Activated T-helper 2 cell treated with anti-CD3 and anti-CD28 coated beads, Interferon-gamma antibody, Interleukin-2, Interleukin-4, amounts not matched to agents 10 μg/mL and 5 μg/mL and 100 μg/mL, durations not matched to agents 14 hours and 24 hours and 36 hours (primary cell): ENCODE measurements around the gene DLG1. TPM values are rescaled to one million over a fixed set of nuclear protein-coding genes. Genes with fewer than 3 reads are reported as not detected.

Source experiments
- DNase-seq: peaks from one replicate; pipeline ENCODE4 v3.0.0; 2021; ENCODE audit warnings: low spot score
- H3K27ac Mint-ChIP-seq: one replicate; pipeline ENCODE4 v1.8.0; 2021; ENCODE audit warnings: mixed read lengths
- H3K27me3 Mint-ChIP-seq: one replicate; pipeline ENCODE4 v1.8.0; 2021; ENCODE audit warnings: low read depth, mixed read lengths
- H3K36me3 Mint-ChIP-seq: one replicate; pipeline ENCODE4 v1.8.0; 2021; ENCODE audit warnings: low read depth, mixed read lengths
- H3K4me1 Mint-ChIP-seq: one replicate; pipeline ENCODE4 v1.8.0; 2021; ENCODE audit warnings: low read depth, mixed read lengths
- H3K4me3 Mint-ChIP-seq: one replicate; pipeline ENCODE4 v1.8.0; 2021; ENCODE audit warnings: low read depth, mild to moderate bottlenecking, moderate library complexity, mixed read lengths
- H3K9me3 Mint-ChIP-seq: one replicate; pipeline ENCODE4 v1.8.0; 2021; ENCODE audit warnings: mixed read lengths
- intact Hi-C: fragments of 100-400 bp; cut with micrococcal nuclease; formaldehyde crosslinking; loops from one replicate; pipeline ENCODE4 v1.15.1; 2023
- total RNA-seq: library from RNA; stranded (reverse); gene quantifications from 2 replicates; pipeline ENCODE4 v1.2.3, GENCODE V29; 2022

The DLG1 gene
- total RNA-seq, 1 donor from 2014 or later, result 77.5 TPM

- intact Hi-C loops, result no loop called here
- Mint-ChIP-seq H3K9me3 (peaks cover 31% of the 10 kb centered on the region), H3K36me3 (peaks cover 45% of the 10 kb centered on the region), H3K4me3 (no peak overlapping the region), H3K27me3 (no peaks in the 10 kb centered on the region), H3K4me1 (peaks cover 34% of the 10 kb centered on the region), H3K27ac (peak overlapping the region; percentile 68)
- DNase-seq, result no peak
Observed at GRCh38 chr3:197253238-197253947, 45.0 kb downstream of the DLG1 start.

DNA sequence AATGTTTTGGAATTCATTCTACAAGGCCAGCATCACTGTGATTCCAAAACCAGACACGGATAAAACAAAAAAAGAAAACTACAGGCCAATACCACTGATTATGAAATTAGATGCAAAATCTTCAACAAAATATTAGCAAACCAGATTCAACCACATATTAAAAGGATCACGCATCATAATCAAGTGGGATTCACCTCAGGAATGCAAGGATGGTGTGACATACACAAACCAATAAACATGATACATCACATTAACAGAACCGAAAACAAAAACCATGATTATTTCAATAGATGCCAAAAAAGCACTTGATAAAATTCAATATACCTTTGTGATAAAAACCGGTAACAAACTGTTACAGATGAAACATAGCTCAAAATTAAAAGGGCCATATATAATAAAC lies 48.9 kb downstream of the DLG1 start:
- H3K9me3 Mint-ChIP-seq, result peaks cover 55% of the 10 kb centered on the region
- H3K27ac Mint-ChIP-seq, result no peak overlapping the region
- H3K36me3 Mint-ChIP-seq, result peaks cover 79% of the 10 kb centered on the region
- no peaks in the 10 kb centered on the region for H3K27me3 Mint-ChIP-seq
- no peak for DNase-seq
- intact Hi-C loops, result no loop called here
- no peak overlapping the region for H3K4me3 Mint-ChIP-seq
- peaks cover 29% of the 10 kb centered on the region for H3K4me1 Mint-ChIP-seq

GRCh38 chr3:197248341-197248740 lies 50.1 kb downstream of the DLG1 start:
- Mint-ChIP-seq H3K27me3 (no peaks in the 10 kb centered on the region), H3K4me1 (peaks cover 18% of the 10 kb centered on the region), H3K9me3 (peaks cover 67% of the 10 kb centered on the region), H3K4me3 (no peak overlapping the region), H3K27ac (no peak overlapping the region), H3K36me3 (peaks cover 91% of the 10 kb centered on the region)
- intact Hi-C loops, result no loop called here
- no peak for DNase-seq

GRCh38 chr3:197244751-197245150 lies 53.7 kb downstream of the DLG1 start:
- no peak overlapping the region for H3K4me3 Mint-ChIP-seq
- H3K27me3 Mint-ChIP-seq, result no peaks in the 10 kb centered on the region
- no peak overlapping the region for H3K27ac Mint-ChIP-seq
- DNase-seq, result no peak
- peaks cover 14% of the 10 kb centered on the region for H3K4me1 Mint-ChIP-seq
- intact Hi-C loops, result no loop called here
- H3K36me3 Mint-ChIP-seq, result peaks cover 93% of the 10 kb centered on the region
- peaks cover 84% of the 10 kb centered on the region for H3K9me3 Mint-ChIP-seq

- Mint-ChIP-seq H3K27ac (no peak overlapping the region), H3K4me3 (no peak overlapping the region), H3K36me3 (peaks cover 90% of the 10 kb centered on the region), H3K4me1 (peaks cover 29% of the 10 kb centered on the region), H3K9me3 (peaks cover 66% of the 10 kb centered on the region), H3K27me3 (no peaks in the 10 kb centered on the region)
- intact Hi-C loops, result no loop called here
- no peak for DNase-seq
Observed at GRCh38 chr3:197242784-197243432, 55.5 kb downstream of the DLG1 start.

GRCh38 chr3:197241173-197241572 lies 57.2 kb downstream of the DLG1 start:
- H3K27ac Mint-ChIP-seq, result no peak overlapping the region
- peaks cover 83% of the 10 kb centered on the region for H3K36me3 Mint-ChIP-seq
- peaks cover 57% of the 10 kb centered on the region for H3K9me3 Mint-ChIP-seq
- DNase-seq, result no peak
- intact Hi-C loops, result no loop called here
- peaks cover 31% of the 10 kb centered on the region for H3K4me1 Mint-ChIP-seq
- H3K4me3 Mint-ChIP-seq, result no peak overlapping the region
- H3K27me3 Mint-ChIP-seq, result no peaks in the 10 kb centered on the region

DNA sequence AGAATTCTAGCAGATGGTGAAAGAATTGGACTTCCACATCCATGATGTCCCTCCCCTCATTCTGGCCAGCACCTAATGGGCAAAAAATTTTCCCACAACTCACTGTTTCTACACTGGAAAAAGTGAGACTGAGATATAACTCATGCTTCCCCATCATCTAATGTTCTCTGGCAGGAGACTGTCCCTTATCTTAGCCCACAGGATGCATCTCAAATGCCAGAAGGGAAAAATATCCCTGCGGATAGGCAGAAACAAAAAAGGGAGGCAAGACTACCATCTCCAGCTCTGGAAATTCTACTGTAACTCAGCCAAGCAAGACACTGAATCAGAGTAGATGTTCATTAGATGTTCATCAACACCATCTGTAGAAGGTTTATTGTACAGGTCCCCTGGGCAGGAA lies 58.6 kb downstream of the DLG1 start:
- Mint-ChIP-seq H3K4me1 (peaks cover 31% of the 10 kb centered on the region), H3K36me3 (peaks cover 82% of the 10 kb centered on the region), H3K27ac (no peak overlapping the region), H3K27me3 (no peaks in the 10 kb centered on the region), H3K9me3 (peaks cover 49% of the 10 kb centered on the region), H3K4me3 (no peak overlapping the region)
- intact Hi-C loops, result no loop called here
- DNase-seq, result no peak

DNA sequence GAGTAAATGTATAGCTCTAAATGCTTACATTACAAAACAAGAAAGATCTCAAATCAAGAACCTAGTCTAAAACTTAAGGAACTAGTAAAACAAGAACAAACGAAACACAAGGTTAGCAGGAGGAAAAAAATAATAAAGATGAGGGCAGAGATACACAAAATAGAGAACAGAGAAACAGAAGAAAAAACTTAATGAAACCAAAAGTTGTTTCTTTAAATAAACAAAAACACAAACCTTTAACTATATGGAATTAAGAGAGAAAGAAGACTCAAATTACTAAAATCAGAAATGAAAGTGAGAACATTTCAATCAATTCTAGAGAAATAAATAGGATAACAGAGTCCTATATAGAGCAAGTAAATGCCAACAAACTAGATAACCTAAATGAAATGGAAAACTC lies 59.6 kb downstream of the DLG1 start:
- Mint-ChIP-seq H3K4me3 (peak overlapping the region; percentile 38), H3K4me1 (peaks cover 31% of the 10 kb centered on the region), H3K27me3 (no peaks in the 10 kb centered on the region), H3K27ac (peak overlapping the region; percentile 32), H3K36me3 (peaks cover 82% of the 10 kb centered on the region), H3K9me3 (peaks cover 39% of the 10 kb centered on the region)
- DNase-seq, result no peak
- intact Hi-C loops, result no loop called here

DNA sequence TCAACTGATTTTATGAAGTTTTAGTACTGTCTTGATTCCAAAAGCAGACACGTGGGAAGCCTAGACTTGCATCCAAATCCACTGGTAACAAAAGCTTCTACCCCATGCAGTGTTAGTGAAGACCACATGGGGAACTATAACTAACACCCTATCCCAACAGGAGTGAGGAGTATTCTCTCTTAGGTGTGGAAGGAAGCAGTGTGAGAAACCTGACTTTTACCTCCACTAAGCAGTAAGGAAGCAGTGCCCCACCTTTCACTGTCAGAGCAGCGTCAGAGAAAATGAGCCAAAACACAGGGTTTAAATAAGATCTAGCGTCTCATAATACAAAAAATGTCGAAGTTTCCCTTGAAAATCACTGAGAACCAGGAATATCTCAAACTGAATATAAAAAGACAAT lies 60.5 kb downstream of the DLG1 start:
- Mint-ChIP-seq H3K36me3 (peaks cover 74% of the 10 kb centered on the region), H3K4me3 (no peak overlapping the region), H3K9me3 (peaks cover 30% of the 10 kb centered on the region), H3K4me1 (peaks cover 31% of the 10 kb centered on the region), H3K27ac (no peak overlapping the region), H3K27me3 (no peaks in the 10 kb centered on the region)
- DNase-seq, result no peak
- intact Hi-C loops, result no loop called here

DNA sequence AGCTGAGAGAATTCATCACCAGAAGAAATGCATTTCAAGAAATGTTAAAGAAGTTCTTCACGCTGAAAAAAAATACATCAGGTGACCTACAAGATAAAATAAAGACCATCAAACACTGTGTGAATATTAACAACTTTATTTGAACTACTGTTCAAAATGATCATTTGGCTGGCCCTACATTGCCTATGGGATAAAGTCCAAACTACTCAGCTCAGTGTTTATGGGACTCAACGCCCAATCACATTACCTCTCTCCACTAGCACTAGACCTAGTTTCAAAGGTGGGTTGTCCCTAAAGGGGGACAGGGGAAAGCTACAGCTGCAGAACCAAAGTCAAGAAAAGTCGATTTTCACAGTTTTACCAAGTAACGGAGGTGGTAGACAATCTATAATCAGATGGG lies 62.0 kb downstream of the DLG1 start:
- H3K27me3 Mint-ChIP-seq, result no peaks in the 10 kb centered on the region
- peaks cover 58% of the 10 kb centered on the region for H3K36me3 Mint-ChIP-seq
- no peak overlapping the region for H3K27ac Mint-ChIP-seq
- peaks cover 32% of the 10 kb centered on the region for H3K4me1 Mint-ChIP-seq
- no peak overlapping the region for H3K4me3 Mint-ChIP-seq
- DNase-seq, result no peak
- intact Hi-C loops, result no loop called here
- H3K9me3 Mint-ChIP-seq, result peaks cover 14% of the 10 kb centered on the region

DNA sequence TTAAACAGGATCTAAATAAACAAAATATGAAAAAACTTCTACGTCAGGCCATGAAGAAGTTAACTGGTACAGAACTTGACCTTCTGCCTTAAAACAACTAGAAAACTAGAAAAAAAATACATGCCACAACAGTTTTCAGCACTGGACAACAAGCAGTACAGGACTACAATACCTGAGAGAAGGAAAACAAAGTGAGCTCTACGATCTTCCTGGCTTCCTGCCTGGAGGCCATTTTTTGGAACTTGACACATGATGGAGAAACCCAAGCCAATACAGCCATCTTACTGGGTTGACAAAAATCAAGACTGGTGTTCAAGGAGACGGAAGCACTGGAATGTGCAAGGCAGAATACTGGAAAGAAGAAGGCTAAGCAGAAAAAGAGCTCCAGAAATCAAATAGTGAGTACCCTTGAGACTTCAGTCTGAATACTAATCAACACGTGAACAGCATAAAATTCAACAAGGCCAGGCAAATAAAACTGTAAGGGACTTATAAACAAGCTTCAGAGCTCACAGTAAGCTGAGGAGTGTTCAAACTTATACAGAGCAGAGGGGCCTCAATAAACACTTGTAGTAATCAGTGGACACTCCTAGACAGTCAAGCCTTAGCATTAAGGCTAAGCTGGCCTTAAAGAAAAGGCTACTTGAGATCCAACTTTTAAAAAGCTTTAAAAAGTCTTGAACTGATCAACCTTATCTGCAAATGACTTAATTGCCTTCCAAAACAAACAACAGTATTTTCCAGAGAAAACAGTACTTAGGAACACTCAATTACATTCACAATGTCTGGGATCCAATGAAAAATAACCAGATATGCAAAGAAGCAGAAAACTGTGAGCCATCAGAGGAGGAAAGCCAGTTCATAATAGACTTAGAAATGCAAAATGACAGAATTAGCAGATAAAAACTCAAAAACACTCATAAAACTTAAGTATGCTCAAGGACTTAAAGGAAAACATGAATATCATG lies 63.2 kb downstream of the DLG1 start:
- Mint-ChIP-seq H3K36me3 (peaks cover 47% of the 10 kb centered on the region), H3K4me1 (peaks cover 26% of the 10 kb centered on the region), H3K27me3 (no peaks in the 10 kb centered on the region), H3K4me3 (no peak overlapping the region), H3K27ac (no peak overlapping the region), H3K9me3 (peaks cover 3% of the 10 kb centered on the region)
- no peak for DNase-seq
- intact Hi-C loops, result no loop called here

GRCh38 chr3:197231321-197231720 lies 67.1 kb downstream of the DLG1 start:
- Mint-ChIP-seq H3K27me3 (no peaks in the 10 kb centered on the region), H3K36me3 (peaks cover 24% of the 10 kb centered on the region), H3K4me1 (peaks cover 16% of the 10 kb centered on the region), H3K27ac (no peak overlapping the region), H3K9me3 (no peaks in the 10 kb centered on the region), H3K4me3 (no peak overlapping the region)
- intact Hi-C loops, result no loop called here
- DNase-seq, result no peak

GRCh38 chr3:197229836-197230235 lies 68.6 kb downstream of the DLG1 start:
- Mint-ChIP-seq H3K27ac (no peak overlapping the region), H3K4me3 (no peak overlapping the region), H3K4me1 (peaks cover 16% of the 10 kb centered on the region), H3K27me3 (no peaks in the 10 kb centered on the region), H3K9me3 (no peaks in the 10 kb centered on the region), H3K36me3 (peaks cover 11% of the 10 kb centered on the region)
- intact Hi-C loops, result no loop called here
- no peak for DNase-seq
